Measurements from ENCODE around the gene FMO3.

Gene FMO3

GRCh38 chr1:171116676-171117075, 26.0 kb downstream of the FMO3 start:
- no peak for ATAC-seq
- DNase-seq, result no peak

- DNase-seq, result no peak
- ATAC-seq, result no peak
These were observed 26.4 kb downstream of the FMO3 start for GRCh38 chr1:171117085-171117484.

- DNase-seq (no peak), ATAC-seq (no peak)
These were observed 28.9 kb downstream of the FMO3 start for GRCh38 chr1:171119648-171120047.

- no peak for ATAC-seq
- DNase-seq, result no peak
These were observed 31.6 kb downstream of the FMO3 start for GRCh38 chr1:171122299-171122698.

GRCh38 chr1:171122893-171123292, 32.2 kb downstream of the FMO3 start:
- ATAC-seq (no peak), DNase-seq (no peak)

DNA sequence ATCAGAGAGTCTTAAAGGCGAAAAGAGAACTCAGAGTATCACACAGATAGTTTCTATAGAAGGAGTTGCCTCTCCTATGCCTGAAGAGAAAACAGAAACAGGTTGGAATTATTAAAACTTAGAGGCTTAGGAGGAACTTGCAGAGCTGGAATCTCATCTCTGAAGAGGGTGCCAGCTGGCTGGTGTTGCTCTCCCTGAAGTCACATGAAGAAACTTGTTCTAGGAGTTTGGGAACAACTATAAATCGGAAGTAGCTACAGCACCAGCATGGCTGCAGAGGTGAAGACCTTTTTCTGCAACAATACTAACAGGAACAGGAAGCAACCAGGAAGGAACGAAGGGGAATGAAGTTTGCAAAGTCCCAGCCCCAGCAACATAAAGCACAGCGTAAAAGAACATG, 35.8 kb downstream of the FMO3 start:
- no peak for ATAC-seq
- no peak for DNase-seq

- ATAC-seq, result no peak
- DNase-seq, result no peak
These were observed 36.4 kb downstream of the FMO3 start for GRCh38 chr1:171127099-171127498.

DNA sequence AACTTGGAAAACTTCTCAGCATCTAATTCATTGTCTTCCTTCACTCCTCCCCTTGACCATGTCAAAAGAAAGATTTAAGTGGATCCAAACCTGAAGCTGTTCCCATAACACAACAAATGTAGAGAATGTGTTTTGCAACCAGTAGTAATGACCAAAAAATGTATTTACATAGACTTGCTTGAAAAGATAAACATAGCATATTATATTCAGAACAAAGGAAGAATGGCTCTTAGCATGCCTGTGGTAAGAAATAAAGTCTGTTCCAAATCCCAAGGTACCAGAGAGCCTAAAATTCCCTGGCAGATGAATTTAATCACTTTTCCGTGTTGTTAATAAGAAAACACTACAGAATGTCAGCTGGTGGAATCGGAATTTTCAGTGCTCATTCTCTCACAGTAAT, 36.8 kb downstream of the FMO3 start:
- DNase-seq (no peak), ATAC-seq (no peak)

GRCh38 chr1:171128463-171128862, 37.8 kb downstream of the FMO3 start:
- DNase-seq (no peak), ATAC-seq (no peak)

- DNase-seq, result no peak
These were observed 43.7 kb downstream of the FMO3 start for GRCh38 chr1:171134204-171134923.

DNA sequence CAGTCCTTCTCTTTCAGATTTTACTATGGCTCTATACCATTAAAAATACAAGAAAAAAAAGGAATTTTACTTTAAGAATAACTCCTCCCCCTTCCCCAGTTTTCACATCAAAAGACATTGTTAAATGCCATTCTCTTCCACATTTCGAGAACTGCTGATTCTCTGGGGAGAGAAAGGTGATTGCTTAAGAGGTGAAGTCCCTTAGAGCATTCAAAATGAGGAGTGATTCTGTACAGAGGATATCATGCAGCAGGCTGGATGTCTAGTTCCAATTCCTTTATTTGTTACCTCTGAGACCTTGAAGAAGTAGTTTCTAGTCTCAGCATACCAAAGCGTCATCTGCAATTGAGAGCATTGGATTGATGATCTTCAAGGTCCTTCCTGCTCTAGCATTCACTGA, 46.9 kb downstream of the FMO3 start:
- ATAC-seq (no peak), DNase-seq (no peak)

More at GRCh38 chr1:171134204-171134923, 43.7 kb downstream of the FMO3 start:
- no peak for ATAC-seq

DNA sequence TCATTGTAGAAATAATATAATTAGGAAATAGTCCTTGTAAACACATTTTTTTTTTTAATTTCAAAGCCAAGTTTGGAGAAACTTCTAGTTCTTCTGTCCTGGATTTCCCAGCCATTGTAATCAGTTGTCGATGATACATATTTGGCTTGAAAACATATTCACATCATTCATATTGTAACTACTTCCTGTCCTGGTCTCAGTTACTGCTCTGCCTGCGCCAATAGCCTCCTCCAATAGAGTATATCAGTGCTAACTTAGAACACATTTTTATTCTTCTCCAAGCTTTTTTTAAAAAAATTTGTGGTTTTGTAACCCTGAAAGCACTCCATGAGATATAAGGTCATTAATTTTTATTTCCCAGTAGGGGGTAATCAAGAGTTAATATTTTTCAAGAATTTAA, 48.3 kb downstream of the FMO3 start:
- DNase-seq, result no peak
- ATAC-seq, result no peak

DNA sequence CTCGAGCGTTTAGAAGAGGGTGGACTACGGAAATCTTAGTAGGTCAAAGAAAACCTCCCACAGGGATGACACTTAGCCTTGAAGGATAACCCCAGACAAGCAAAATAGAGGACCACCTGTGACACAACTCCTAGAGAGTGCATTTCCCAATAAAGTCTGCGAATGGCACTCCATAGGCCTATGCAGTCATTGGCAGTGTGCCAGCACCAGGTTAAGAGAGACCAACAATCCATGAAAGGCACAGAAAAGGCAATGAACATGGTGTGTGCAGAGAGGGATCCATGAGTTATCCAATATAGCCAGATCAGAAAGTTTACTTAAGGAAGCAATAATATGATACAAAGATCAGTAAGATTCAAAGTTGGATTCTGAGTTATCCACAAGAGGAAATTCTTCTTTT, 49.2 kb downstream of the FMO3 start:
- ATAC-seq (no peak), DNase-seq (no peak)

GRCh38 chr1:171140401-171140800, 49.7 kb downstream of the FMO3 start:
- ATAC-seq (no peak), DNase-seq (no peak)

GRCh38 chr1:171140956-171141687, 50.4 kb downstream of the FMO3 start:
- DNase-seq (no peak), ATAC-seq (no peak)

- DNase-seq (no peak), ATAC-seq (no peak)
These were observed 51.1 kb downstream of the FMO3 start for GRCh38 chr1:171141688-171142415.

DNA sequence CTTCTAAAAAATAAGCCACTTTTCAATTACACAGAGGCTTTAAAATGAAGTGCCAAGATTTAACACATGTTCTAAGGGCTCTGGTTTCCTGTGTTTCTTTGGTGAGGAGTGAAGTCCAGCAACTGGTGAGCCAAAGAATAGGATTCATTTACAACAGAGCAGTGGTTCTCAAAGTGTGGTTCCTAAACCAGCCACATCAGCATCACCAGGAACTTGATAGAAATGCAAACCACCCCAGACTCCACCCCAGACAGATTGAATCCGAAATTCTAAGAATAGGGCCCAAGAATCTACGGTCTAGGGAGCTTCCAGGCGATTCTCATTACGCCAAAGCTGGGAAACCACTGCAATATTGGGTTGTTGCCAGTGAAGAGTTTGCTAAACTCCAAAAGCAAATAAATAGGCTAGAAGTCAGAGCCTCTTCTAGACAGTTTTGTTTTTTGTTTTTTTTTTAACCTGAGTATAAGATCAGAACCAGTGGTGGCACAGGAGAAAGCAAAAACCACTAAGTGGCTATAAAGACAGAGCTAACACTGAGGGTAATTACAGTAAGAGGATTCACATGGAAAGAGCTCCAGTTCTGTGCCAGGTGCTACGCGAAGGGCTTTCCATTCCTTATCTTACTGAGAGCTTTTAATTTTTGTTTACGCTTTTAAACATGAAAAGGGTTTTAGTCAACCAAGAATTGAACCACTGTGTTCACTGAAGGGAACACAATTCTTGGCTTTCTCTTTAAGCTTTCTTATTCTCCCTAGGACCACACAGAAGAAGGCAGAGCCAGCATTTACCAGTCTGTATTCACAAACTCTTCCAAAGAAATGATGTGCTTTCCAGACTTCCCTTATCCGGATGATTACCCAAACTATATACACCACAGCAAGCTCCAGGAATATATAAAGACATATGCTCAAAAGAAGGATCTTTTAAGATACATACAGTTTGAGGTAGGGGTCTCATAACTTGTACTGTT, 52.0 kb downstream of the FMO3 start:
- DNase-seq (no peak), ATAC-seq (no peak)

GRCh38 chr1:171150156-171150555, 59.5 kb downstream of the FMO3 start:
- DNase-seq (no peak), ATAC-seq (no peak)

DNA sequence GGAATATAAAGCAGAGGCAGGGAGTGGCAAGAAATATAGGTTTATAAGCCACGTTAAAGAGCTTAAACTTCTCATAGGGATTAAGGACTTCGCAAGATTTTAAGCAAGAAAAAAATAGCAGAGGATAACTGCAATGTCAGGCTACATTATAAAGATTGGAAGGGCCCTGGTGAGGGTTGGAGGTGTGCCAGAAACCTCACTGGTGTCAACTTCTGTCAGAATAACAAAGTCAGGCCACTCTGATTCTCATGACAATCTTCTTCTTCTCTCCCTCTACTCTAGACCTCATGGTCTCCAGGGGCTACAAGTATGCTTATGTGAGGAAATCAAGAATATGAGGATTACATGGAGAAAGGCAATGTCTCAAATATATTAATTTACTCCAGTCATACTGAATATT, 61.8 kb downstream of the FMO3 start:
- DNase-seq (no peak), ATAC-seq (no peak)

DNA sequence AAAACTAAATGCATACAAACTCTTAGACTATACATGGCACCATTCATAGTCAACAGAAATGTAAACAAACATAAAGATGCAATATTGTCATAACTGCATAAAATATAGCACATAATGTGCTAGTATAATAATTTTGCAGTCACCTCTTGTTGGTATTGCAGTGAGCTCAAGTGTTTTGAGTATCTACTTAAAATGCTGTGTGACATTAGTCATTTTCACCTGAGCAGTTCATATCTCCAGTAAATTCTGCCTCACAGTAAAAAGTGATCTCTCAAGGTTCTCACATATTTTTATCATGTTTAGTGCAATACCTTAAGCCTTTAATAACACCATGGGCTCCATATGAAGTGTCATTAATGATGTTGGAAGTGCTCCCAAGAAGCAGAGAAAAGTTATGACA, 64.8 kb downstream of the FMO3 start:
- no peak for DNase-seq
- no peak for ATAC-seq

- ATAC-seq (no peak), DNase-seq (no peak)
These were observed 67.4 kb downstream of the FMO3 start for GRCh38 chr1:171158096-171158495.

- DNase-seq (no peak), ATAC-seq (no peak)
These were observed 67.8 kb downstream of the FMO3 start for GRCh38 chr1:171158551-171158950.

All from stimulated activated naive CD8-positive, alpha-beta T cell treated with anti-CD3 and anti-CD28 coated beads, Interleukin-15, Interleukin-2, amounts not matched to agents 100 U/mL and 50 U/mL, for 24 hours (primary cell).